ENCODE data around the gene SOWAHB. TPM values are rescaled to one million over a fixed set of nuclear protein-coding genes. Genes with fewer than 3 reads are reported as not detected.

SOWAHB gene
- total and polyA plus RNA-seq, 12 donors, result 0.07 to 0.12 TPM; not detected in 10

GRCh38 chr4:76886214-76886613, 11.7 kb downstream of the SOWAHB start:
- ATAC-seq, result no peak
- Histone ChIP-seq H3K27me3 (peaks cover 0 to 9% (median 3%) of the 10 kb centered on the region in 7 donors), H3K36me3 (no peaks in the 10 kb centered on the region), H3K27ac (no peak overlapping the region), H3K4me3 (no peak overlapping the region), H3K4me1 (no peaks in the 10 kb centered on the region), H3K9me3 (no peaks in the 10 kb centered on the region)
- DNase-seq, result no peak
- TF ChIP-seq CTCF (IDR thresholded peaks at IDR 0.05), result no peak
- WGBS, 2 donors, result 95 to 97% methylated on average over 5 of the region's 5 CpGs
- intact Hi-C loops (cut with DNase I), result loop anchor here in 1 of 10 donors (10.0 kb wide), 1 partner anchor 49 kb away; no protein-coding TSS in a partner anchor

- intact Hi-C loops (cut with DNase I), result loop anchor here in 1 of 10 donors (10.0 kb wide), 1 partner anchor 52 kb away; no protein-coding TSS in a partner anchor
- no peak overlapping the region for H3K27ac ChIP-seq
- no peak for DNase-seq
- no peak overlapping the region for H3K4me3 ChIP-seq
- no peak for ATAC-seq
- no peaks in the 10 kb centered on the region for H3K9me3 ChIP-seq
- H3K27me3 ChIP-seq, result peaks cover 0 to 11% (median 5%) of the 10 kb centered on the region in 7 donors
- WGBS, 2 donors, result 55 to 61% methylated on average over 8 of the region's 8 CpGs
- H3K36me3 ChIP-seq, result no peaks in the 10 kb centered on the region
- no peak for TF ChIP-seq CTCF (IDR thresholded peaks at IDR 0.05)
- H3K4me1 ChIP-seq, result no peaks in the 10 kb centered on the region
Observed at GRCh38 chr4:76883147-76883546, 14.8 kb downstream of the SOWAHB start.

- TF ChIP-seq CTCF (IDR thresholded peaks at IDR 0.05), result no peak
- no peak for ATAC-seq
- intact Hi-C loops (cut with DNase I), result loop anchor here in 1 of 10 donors (10.0 kb wide), 1 partner anchor 52 kb away; no protein-coding TSS in a partner anchor
- Histone ChIP-seq H3K36me3 (no peaks in the 10 kb centered on the region), H3K4me3 (no peak overlapping the region), H3K9me3 (no peaks in the 10 kb centered on the region), H3K27ac (no peak overlapping the region), H3K4me1 (no peaks in the 10 kb centered on the region), H3K27me3 (peaks cover 0 to 11% (median 5%) of the 10 kb centered on the region in 7 donors)
- 88 to 95% methylated on average over 2 of the region's 2 CpGs for WGBS, 2 donors
- no peak for DNase-seq
Observed at GRCh38 chr4:76882630-76883029, 15.3 kb downstream of the SOWAHB start.

GRCh38 chr4:76881375-76881774, 16.6 kb downstream of the SOWAHB start:
- no peak for TF ChIP-seq CTCF (IDR thresholded peaks at IDR 0.05)
- H3K36me3 ChIP-seq, result no peaks in the 10 kb centered on the region
- no peaks in the 10 kb centered on the region for H3K9me3 ChIP-seq
- no peak for DNase-seq
- intact Hi-C loops (cut with DNase I), result loop anchor here in 1 of 10 donors (10.0 kb wide), 1 partner anchor 53 kb away; no protein-coding TSS in a partner anchor
- no peak overlapping the region for H3K27ac ChIP-seq
- no peaks in the 10 kb centered on the region for H3K4me1 ChIP-seq
- no peak overlapping the region for H3K4me3 ChIP-seq
- peaks cover 0 to 11% (median 5%) of the 10 kb centered on the region in 7 donors for H3K27me3 ChIP-seq
- no peak for ATAC-seq
- 31 to 93% methylated on average over 1 of the region's 1 CpG for WGBS, 2 donors

Measured in heart right ventricle (tissue), 16 donors.